DMS153 treated with DMSO at 0.1 percent for 48 hours (cell line): ENCODE measurements around the gene FEM1B.

Source experiments
- DNase-seq: peaks from one replicate; lab custom pipeline; 2025; ENCODE audit not compliant: unreplicated experiment; lab: John Stamatoyannopoulos, UW

The FEM1B gene

GRCh38 chr15:68284616-68285258, 7.2 kb downstream of the FEM1B start:
- DNase-seq = no peak

DNA sequence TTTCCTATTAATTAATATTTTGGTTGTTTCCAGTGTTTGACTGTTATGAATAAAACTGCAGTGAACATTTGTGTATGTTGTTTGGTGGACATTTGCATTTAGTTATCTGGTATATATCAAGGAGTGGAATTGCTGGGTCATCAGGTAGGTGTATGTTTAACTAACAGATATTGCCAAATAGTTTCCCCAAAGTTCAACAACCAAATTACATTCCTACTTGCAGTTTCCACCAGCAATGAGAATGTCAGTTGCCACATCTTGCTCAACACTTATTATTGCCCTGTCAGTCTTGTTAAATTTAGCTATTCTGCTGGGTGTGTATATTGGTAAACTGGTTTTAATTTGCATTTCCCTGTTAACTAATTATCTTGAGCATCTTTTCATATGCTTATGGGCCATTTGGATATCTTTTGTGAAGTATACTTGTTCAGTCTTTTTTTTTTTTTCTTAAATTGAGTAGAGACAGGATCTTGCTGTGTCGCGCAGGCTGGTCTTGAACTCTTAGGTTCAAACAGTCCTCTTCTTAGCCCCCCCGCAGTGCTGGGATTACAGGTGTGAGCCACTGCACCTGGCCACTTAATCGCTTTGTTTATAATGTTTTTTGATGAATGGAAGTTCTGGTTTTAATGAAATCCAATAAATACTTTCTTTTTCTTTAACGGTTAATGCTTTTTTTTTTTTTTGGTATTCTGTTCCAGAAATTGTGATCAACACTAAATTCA, 7.9 kb downstream of the FEM1B start:
- no peak for DNase-seq

DNA sequence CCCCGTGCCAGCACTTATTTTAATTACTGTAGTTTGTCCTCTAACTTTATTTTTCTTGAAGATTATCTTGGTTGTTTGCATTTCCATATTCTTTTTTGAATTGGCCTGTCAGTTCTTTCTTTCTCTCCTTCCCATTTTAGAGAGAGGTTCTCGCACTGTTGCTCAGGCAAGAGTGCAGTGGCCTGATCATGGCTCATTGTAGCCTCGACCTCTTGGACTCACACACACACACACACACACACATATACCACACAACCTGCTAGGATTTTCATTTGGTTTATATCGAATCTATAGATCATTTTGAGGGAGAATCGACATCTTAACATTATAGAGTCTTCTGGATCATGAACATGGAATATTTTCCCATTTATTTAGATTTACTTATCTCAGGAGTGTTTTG, 8.7 kb downstream of the FEM1B start:
- DNase-seq = no peak

DNA sequence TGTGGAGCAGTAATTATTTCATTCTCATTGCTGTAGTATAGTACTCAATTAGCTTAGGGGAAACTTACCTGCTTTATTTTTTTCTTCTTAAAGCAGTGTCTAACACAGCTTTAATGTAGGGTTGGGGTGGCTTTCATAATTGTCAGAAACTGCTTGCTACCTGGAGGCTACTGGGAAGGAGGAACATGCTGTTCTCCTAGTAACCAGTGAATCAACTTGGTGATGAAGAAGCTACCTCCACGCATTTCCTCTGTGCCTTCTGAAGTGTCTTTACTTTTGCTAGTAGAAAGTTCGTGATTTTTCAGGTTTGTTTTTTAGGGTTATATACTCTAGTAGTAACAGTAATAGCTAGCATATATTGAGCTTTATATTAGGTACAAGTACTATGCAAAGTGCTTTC, 11.5 kb downstream of the FEM1B start:
- DNase-seq = no peak

DNA sequence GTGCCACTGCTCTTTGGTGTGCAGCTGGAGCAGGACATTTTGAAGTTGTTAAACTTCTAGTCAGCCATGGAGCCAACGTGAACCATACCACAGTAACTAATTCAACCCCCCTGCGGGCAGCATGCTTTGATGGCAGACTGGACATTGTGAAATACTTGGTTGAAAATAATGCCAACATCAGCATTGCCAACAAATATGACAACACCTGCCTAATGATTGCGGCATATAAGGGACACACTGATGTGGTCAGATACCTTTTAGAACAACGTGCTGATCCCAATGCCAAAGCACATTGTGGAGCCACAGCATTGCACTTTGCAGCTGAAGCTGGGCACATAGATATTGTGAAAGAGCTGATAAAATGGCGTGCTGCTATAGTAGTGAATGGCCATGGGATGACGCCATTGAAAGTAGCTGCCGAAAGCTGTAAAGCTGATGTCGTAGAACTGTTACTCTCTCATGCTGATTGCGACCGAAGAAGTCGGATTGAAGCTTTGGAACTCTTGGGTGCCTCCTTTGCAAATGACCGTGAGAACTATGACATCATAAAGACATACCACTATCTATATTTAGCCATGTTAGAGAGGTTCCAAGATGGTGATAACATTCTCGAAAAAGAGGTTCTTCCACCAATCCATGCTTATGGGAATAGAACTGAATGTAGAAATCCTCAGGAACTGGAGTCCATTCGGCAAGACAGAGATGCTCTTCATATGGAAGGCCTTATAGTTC, 12.2 kb downstream of the FEM1B start:
- no peak for DNase-seq

- no peak for DNase-seq
Measured at GRCh38 chr15:68290715-68291114, 13.2 kb downstream of the FEM1B start.

DNA sequence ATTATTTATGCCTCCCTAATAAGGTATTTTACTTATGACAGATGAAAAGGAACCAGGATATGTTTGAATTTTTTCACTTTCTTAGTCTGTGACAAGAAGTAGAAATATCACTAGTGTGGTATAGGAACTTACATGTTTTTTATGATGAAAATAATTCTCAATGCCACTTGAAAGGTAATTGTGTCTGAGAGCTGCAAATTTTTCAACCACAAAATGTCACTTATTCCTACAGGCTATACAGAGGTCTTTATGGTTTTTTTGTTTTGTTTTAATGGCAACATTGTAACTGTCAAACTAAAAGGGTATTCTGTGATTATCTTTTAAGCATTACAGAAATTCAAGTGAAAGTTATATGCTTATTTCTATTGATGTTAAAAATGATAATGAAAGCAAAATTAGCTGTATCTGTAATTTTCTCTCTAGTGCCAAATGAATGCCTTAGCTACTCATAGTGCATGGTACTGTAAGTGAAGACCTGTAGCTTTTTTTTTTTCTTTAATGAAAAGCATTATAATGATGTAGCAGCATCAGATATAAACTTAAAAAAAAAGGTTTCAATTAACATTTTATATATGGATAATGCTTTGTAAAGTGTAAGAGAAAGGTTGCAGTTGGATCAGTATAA, 14.7 kb downstream of the FEM1B start:
- DNase-seq = no peak

- DNase-seq = no peak
Measured at GRCh38 chr15:68292967-68293366, 15.4 kb downstream of the FEM1B start.

DNA sequence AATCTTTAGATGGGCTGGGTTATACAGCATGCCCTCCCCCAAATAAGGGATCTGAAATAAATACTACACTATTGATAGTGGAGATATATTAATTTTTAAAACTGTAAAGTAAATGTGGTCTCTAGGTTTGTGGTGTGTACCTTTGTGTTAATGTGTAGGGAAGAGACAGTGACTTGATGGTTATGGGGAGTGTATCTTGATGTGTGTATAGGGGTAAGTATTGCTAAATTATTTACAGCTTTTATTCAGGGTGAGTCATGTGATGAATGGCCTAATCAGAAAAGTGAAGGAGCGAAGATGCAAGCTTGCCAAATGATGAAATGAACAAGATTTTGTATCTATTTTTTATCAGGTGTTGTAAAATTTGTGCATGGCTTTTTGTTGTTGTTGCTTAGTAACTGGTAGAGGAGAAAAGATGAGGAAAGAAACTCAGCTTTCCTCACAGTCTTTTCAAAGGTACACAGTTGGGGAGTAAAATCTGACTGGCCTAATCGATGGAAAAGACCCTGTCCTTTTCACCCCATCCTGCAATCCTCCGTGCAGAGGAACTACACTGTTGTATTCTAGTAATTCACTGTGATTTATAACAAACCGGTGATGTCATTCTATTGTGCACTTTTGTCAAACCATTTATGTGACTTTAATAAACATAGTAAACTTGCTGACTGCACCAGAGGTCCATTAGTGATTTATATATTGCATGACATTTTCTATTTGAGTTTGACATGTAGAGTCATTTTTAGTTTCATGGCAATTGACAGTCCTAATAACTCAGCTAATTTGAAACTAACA, 17.7 kb downstream of the FEM1B start:
- no peak for DNase-seq

DNA sequence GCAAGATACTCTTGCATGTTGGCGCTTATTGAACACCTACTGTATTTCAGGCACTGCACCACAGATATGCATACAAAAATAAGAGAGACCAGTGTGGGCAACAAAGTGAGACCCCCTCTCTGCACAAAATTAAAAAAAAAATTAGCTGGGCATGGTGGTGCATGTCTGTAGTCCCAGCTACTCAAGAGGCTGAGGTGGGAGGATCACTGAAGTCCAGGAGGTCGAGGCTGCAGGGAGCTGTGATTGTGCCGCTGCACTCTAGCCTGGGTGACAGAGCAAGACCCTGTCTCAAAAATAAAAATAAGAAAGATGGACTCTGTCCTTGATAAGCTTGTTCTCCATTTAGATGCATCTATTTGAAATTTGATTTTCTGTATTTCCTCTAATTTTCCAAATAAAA, 20.8 kb downstream of the FEM1B start:
- DNase-seq = no peak

- no peak for DNase-seq
Measured at GRCh38 chr15:68298882-68299381, 21.4 kb downstream of the FEM1B start.

DNA sequence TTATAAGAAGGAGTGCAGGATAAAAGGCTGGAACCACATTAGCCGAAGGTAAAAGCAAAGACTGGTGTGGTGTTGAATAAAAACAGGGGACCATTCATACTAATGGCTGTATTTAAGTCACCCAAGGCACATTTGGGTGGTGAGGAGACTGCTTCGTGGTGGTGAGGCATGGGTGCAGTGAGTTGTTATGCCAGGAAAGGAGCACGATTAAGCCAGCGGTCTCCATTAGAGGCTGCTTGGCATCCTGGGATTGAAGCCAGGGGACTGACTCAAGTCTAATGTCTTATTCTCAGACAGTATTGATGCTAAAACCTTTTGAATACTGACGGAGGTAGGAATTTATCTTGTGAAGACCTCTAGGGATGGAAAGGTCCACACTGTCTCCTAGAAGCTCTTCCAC, 21.9 kb downstream of the FEM1B start:
- no peak for DNase-seq

DNA sequence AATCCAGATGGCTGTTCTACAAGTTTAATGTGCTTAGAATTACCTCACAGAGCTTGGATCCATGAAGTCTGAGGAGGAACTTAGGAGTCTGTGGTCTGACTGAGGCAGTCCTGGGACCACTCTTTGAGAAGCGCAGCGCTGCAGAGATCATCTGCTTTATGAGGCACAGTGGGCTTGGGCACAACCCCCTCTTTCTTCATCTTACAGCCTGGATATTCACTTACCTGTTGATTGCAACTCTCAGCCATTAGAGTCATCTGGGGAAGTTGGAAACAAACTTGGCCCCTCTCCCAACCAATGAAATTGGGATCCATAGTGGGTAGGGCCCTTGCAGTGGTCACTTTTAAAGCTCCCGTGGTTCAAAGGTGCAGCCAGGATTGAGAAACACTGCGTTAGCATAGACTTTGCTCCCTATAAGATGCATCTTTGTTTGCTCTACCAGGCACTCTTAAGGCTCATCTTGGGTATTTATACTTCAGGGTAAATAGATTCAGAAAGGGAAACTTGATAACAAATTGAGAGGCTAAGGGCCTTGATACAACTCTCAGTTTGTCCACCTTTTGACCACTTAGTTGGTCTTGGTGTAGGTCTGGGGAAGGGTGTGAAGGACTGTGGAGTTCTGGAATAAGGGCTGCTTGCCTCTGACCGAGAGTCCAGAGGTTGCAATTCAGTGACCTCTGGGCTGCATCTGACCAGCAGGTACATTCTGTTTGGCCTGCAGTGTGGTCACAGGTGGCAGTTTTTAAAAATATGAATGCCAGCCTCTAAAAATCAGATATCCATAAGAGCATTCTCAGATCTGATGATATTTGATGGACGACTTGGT, 22.8 kb downstream of the FEM1B start:
- DNase-seq = no peak

- no peak for DNase-seq
Measured at GRCh38 chr15:68301301-68301700, 23.8 kb downstream of the FEM1B start.

DNA sequence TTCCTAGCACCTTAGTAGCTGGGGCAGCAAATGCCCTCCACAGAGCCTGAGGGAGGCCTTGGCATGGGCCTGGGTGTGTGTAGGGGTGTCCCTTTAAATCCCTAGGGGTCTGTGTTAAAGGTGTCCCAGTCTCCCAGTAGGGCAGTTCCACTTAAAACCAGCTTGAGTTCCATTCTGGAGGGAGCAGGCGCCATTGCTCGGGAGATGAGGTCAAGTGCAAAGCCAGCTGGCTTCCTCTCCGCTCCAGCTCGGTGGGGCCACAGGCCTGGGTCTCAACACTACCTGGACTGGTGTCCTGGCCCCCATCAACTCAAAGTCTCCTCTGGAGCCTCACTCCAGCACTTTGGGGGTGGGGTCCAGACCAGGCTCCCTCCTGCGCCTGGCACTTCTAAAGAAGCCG, 25.2 kb downstream of the FEM1B start:
- no peak for DNase-seq

GRCh38 chr15:68303134-68303533, 25.6 kb downstream of the FEM1B start:
- no peak for DNase-seq

DNA sequence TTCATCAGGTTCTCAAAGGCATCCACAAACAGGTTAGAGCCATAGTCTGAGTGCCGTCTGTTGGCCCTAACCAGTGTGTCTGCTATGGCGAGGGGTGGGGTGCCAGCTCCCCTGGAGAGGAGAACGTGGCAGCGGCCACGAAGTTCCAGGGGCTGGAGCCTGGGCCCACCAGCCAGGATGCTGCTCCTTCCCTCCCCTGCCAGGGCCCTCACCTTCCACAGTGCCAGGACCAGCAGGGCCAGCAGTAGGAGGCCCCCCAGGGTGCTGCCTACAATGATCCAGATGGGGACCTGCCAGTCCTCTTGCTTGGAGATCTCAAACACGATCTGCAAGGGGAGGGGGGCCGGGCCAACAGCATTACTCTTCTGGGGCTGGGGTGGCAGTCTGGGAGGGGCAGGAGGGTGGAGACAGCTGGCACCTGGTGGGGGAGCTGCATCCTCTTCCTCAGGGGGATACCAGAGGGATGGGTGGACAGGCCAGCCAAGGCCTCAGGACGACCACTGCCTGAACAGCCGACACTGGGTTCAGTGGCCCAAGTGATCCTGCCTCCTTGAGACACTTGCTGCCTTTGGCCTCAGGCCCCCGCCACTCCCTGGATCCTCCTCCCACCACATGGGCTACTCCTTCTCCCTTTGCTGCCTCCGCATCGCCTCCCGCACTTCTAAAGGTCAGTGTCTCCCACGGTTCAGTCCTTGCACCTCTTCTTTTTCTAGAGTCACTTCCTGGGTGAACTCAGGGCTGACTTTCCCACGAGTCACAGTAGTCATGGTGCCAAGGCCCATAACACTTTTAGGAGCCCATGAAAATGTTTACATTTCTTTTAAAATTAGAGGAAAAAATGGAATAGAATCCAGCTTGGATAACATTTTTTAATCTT, 26.3 kb downstream of the FEM1B start:
- no peak for DNase-seq

GRCh38 chr15:68304589-68305337, 27.2 kb downstream of the FEM1B start:
- DNase-seq = no peak
